Measurements from ENCODE around the gene SIRT4.
"Not testable (repeated sequence)": the region's sequence is repeated elsewhere in the genome, so short reads cannot be mapped to it uniquely, and the experiment has no call there.

- not testable (repeated sequence) for TF ChIP-seq POLR2A, CTCF (IDR thresholded peaks at IDR 0.05)
These were observed 48.8 kb upstream of the SIRT4 start for GRCh38 chr12:120253313-120253712.
